SHP77 treated with DMSO at 0.1 percent for 48 hours (cell line): ENCODE data around the gene TCF4.
"Not testable (repeated sequence)": the region's sequence is repeated elsewhere in the genome, so short reads cannot be mapped to it uniquely, and the experiment has no call there.

Experiments
- DNase-seq: peaks from one replicate; lab custom pipeline; 2025; lab: John Stamatoyannopoulos, UW

TCF4 gene

GRCh38 chr18:55475467-55475866, 112.5 kb downstream of the TCF4 start:
- DNase-seq: no peak

DNA sequence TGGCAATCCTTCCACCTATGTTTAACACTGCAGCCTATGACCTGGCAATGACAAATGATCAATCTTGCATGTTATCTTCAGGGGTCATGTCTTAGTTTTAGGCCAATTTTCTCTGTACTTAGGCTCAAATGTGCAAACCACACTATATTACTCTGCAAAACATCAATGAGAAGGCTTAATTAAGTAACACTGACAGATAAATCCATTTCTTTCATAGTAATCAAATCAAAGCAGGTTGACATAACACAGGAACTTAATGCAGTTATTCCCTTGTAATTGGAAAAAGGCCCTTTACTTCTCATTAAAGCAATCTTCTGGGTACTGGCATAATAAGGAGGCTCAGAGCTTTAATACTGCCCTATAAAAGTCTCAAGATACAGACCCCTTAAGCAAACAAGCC, 114.4 kb downstream of the TCF4 start:
- no peak for DNase-seq

DNA sequence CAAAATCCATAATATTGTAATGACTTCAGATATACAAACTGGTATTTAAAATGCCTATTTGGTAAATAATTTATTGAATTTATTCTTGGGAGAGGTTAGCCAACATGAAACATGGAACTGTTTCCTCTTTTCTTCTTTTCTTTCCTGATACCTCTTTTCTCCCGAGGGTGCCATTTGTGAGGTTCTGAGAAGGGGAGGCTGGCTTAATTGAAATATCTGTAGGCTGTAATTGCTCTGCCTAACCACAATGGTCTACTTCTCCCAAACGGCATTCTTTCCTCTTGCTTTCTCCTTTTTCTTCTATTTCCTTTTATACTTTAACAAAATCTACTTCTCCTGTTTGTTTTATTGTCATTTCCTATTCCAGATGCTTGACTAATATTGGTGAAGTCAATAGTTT, 114.9 kb downstream of the TCF4 start:
- DNase-seq: no peak

- no peak for DNase-seq
These were observed 117.2 kb downstream of the TCF4 start for GRCh38 chr18:55470826-55471225.

DNA sequence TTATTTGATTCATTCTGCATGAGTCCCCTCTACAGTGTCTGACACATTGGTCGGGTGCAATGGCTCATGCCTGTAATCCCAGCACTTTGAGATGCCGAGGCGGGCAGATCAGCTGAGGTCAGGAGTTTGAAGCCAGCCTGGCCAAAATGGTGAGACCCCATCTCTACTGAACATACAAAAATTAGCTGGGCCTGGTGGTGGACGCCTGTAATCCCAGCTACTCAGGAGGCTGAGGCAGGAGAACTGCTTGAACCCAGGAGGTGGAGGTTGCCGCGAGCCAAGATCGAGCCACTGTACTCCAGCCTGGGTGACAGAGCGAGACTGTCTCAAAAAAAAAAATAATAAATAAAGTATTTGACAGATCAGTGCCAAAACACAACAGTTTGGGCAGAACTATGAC, 118.9 kb downstream of the TCF4 start:
- DNase-seq: not testable (repeated sequence)

DNA sequence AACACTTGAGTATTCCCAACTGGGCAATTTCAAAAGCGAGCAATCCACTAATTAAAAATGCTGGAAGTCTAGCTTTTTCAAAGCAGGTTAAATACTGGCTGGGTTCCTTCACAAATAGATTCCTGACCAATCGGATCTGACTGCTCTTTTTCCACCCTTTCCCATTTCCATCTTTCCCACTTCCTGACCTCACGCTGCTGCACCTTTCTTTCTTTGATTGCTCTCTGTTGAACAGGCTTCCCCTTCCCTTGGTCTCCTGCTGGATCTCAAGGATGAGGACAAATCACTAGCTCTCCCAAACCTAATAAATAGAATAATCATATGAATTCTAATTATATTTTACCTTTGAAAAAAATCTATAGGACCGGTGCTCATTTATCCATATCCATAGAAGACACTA, 121.2 kb downstream of the TCF4 start:
- no peak for DNase-seq

DNA sequence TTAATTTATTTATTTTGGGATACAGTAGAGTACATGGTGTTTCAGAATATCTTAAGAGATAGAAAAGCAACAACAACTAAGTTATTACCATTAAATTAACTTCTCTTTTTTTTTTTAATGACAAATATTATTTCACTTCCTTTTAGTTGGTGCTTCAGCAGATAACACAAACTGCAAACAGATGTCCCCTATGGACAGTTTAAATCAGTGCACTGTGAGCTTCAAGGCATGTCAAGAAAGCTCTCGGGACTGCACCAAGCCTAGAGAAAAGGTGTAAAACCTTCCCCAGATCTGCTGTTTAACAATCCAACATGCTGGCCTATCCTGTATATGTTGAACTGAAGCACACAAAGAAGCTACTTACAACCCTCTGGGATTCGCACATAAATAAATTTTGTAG, 122.7 kb downstream of the TCF4 start:
- DNase-seq: no peak

- DNase-seq: no peak
These were observed 123.4 kb downstream of the TCF4 start for GRCh38 chr18:55464581-55464980.

- no peak for DNase-seq
These were observed 125.3 kb downstream of the TCF4 start for GRCh38 chr18:55462652-55463051.

GRCh38 chr18:55461848-55462247, 126.1 kb downstream of the TCF4 start:
- DNase-seq: no peak

- no peak for DNase-seq
These were observed 129.4 kb downstream of the TCF4 start for GRCh38 chr18:55458456-55459203.

GRCh38 chr18:55457028-55457427, 131.0 kb downstream of the TCF4 start:
- no peak for DNase-seq

GRCh38 chr18:55455938-55456337, 132.1 kb downstream of the TCF4 start:
- DNase-seq: peak; percentile 84

DNA sequence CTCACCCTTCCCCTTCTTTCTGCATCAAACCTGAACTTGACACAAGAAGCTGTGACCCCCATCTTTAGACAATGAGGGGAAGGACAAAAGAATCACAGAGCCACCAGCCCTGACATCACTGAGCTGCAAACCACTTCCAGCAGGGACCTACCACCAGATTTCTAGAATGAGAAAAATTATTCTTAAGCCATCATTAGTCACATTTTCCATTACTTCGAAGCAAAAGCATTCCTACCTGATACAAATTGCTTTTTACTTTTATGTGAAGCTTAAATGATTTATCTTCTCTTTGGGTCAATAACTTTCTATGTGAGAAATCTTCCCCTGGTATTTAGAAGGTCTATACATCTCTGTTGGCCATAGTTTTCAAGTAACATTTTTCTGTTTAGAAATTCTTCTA, 134.8 kb downstream of the TCF4 start:
- no peak for DNase-seq

- no peak for DNase-seq
These were observed 135.8 kb downstream of the TCF4 start for GRCh38 chr18:55452123-55452611.

GRCh38 chr18:55449412-55450140, 138.4 kb downstream of the TCF4 start:
- DNase-seq: no peak

DNA sequence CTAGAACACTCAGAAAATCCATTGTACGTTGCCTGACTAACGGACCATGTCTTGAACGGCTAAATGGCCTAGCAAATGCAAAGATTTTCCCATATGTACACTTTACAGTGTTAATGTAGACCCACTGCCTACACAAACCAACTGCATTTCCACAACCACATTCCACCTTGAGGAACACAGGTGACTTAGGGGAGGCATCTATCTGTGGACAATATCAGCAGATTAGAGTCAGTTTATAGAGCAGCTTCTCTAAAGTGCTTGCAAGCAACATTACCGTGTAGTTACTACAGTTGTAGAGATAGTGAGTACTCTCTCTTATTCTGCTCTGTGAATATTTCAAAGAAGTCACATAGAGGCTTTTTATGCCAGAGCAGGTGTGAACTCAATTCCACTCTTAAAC, 139.6 kb downstream of the TCF4 start:
- no peak for DNase-seq

DNA sequence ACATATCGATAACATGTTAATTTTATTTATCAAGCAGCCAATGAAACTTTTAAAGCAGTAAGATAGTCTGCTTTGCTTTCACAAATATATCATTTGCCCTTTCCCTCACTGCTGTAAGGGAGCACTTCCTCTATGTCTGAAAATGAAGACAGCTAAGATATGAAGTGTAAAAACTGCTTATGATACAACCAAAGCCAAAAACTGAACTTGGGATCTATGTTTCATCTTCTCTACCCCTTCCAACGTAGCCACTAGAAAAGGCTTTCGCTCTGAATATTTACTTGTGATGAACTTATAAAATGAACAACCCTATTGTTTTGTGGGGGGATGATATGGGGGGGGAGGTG, 140.3 kb downstream of the TCF4 start:
- no peak for DNase-seq

DNA sequence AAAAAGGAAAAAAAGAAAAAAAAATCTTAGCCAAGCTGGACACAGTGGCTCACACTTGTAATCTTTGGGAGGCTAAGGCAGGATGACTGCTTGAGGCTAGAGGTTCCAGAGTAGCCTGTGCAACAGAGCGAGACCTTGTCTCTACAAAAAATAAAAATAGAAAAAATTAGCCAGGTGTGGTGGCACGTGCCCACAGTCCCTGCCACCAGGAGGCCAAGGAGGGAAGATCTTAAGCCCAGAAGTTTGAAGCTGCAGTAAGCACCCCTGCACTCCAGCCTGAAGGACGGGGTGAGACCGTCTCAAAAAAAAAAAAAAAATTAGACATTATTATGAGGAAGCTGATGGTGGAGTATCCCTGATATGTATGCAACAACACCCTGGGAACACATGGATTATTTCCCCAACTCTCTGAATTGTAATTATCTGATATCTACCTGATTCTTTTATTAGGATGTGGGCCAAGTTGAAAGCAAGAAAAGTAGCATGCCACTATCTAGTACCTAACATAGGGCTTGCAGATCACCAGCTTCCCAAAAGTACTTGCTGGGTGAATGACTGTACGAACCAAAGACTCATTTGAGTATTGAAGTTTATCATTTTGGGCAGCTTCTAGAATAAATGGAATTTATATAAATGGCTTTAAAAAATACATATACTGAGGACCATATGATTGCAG, 140.9 kb downstream of the TCF4 start:
- DNase-seq: no peak

- DNase-seq: no peak
These were observed 143.5 kb downstream of the TCF4 start for GRCh38 chr18:55444536-55444935.

- no peak for DNase-seq
These were observed 144.2 kb downstream of the TCF4 start for GRCh38 chr18:55443776-55444175.

DNA sequence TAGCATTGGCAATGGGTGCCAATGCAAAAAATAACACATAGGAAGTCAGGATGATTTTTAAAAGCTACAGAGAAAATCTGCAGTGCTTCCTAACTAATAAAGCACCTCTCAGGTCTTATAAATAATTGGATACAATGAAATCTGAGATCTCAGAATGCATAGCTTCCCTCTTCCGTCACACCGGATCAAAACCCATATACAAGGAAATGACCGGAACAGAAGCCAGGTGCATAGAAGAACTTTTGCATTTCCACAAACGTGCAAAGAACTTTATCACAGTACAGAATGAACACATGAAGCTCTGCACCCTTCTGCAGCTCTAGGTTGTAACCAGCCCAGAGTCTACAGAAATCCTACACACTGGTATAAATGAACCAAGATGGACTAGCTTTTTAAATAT, 145.4 kb downstream of the TCF4 start:
- no peak for DNase-seq

- DNase-seq: no peak
These were observed 147.0 kb downstream of the TCF4 start for GRCh38 chr18:55440988-55441387.
